ENCODE data around the gene RABGAP1L.

Gene RABGAP1L

DNA sequence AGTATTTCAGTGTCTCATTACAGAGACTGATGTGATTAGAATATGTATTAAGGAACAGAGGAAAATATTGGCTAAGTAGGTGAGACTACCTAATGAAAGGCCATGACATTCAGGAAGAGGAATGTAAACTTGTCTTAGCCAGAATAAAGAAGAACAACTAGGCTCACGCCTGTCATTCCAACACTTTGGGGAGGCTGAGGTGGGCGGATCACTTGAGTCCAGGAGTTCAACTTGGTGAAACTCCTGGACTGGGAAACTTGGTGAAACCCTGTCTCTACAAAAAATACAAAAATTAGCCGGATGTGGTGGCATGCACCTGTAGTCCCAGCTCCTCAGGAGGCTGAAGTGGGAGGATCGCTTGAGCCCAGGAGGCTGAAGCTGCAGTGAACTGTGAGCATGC is 825.6 kb downstream of the RABGAP1L start:
- no peak for DNase-seq

DNA sequence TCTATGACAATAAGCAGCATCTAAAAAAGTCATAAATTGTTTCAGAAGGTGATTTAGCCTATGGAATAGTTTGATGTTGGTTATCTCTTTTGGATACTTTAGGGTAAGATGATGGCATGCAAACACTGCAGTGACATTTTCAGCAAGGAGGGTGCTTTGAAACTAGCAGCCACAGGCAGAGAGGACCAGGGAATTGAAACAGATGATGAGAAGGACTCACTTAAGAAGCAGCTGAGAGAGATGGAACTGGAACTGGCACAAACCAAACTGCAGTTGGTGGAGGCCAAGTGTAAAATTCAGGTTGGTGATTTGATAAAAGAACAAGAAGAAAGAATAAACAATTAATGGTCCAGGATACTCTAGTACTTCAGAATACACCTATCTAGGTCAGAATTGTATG is 829.2 kb downstream of the RABGAP1L start:
- DNase-seq = no peak

DNA sequence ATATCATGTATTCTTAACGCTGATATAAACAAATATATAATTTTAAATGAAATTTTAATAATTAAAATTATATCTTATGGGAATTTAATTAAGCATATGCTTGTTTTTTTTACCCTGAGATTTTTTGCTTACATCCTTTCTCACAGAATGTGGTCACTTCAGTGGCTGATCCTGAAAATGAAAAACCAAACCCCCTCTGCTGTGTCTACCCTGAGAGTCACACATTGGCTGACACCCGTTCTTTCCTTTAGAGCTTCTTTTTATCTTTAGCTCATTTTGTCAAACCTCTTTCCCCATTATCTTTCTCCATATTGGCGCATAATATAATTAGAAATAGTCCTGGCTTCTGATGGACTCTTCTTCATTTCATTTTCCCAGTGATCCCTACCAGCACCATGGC is 829.7 kb downstream of the RABGAP1L start:
- DNase-seq = no peak

DNA sequence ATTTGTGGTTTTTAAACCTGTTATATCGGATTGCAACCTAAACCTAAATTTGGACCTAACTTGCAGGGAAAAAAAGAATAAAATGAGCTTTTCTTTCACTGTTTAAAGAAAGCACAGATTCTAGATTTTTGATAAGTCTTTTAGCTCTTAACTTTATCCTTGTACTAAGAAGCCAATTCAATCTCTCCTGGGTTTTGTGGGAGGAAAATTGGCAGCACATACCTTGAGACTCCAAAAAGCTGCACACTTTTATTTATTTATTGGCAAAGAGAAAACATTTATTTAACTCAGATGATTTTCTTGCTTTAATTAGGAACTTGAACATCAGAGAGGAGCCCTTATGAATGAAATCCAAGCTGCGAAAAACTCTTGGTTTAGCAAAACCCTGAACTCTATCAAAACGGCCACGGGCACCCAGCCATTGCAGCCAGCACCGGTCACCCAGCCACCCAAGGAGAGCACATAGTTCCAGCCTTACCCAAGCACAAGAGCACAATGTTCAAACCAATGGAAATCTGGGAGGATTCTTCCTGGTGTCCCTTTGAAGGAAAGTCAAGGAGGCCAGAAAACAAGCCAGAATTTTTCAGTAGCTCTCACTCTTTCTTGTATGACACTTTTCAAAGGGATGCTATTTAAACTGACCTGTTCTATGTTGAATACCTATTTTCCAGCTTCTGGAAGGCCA is 830.4 kb downstream of the RABGAP1L start:
- DNase-seq = no peak

DNA sequence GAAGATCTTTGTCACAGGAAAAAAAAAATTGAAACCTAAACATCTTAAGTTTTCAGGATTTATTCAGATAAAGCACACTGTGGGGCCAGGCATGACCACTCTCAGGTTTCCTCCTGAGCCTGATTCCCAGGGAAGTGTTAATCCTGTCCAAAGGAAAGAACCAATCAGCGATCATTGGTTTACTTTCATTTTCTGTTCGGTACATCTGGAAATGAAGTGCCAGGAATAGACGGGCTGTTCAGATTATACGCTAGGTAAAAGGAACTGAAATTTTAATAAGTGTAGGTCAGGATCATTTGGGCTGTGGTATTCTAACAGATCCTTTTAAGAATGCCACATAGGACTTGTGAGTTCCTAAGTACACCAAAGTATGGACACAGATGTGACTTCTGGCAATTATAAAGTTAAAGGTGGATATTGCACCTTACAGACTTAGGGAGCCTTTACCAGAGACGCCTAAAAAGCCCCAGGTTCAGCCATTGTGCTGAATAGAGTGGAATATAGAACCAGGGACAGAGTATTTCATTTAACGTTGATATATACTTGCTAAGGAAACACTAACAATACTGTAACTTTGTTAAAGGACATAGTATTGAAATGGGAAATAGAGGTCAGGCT is 831.2 kb downstream of the RABGAP1L start:
- no peak for DNase-seq

DNA sequence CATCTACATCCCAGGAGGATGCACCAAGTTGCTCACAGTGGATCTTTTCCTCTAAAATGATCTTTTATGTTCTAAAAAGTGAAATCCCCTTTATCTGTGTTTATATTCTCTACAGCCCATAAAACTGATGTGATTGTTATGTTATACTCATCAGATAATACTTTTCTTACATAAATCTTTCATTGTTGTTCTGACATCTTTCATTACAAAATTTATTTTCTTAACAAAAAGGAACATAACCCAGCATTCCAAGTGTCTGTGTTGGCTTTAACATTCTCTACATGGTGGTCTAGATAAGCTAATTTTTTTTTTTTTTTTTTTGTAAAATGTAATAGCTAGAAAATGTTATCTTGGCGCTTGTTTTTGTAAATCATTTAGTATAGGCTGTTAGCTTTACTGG is 832.2 kb downstream of the RABGAP1L start:
- no peak for DNase-seq

DNA sequence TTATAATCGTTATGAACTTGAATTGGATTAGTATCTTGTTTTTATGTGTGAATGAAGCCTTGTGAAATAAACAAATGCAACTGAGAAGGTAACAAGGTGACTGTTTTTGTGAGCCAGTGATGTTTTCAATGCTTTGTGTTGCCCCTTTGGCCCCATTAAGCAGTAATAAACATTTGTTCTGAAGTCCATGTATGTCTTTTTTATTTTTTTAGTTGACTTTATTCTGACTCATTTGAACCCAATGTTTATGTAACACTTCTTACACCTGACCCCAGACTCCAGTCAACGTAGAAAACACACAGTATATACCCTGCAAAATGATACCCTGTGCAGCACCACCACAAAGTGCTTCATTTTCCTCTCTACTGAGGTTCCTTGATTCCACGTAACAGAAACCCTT is 835.8 kb downstream of the RABGAP1L start:
- DNase-seq = no peak

DNA sequence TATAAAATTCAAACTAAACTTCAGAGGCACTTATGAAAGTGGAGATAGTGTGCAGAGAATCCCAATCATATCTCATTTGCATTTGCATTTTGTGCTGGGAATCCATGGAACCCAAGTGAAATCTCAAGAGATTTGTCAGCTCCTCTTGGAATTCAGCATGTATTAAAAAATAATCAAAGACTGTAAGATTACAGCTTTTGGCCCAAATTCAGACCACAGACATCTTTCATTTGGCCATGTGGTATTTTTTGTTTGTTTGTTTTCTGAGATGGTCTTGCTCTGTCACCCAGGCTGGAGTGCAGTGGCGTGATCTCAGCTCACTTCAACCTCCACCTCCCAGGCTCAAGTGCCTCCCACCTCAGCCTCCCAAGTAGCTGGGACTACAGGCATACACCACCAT is 836.6 kb downstream of the RABGAP1L start:
- no peak for DNase-seq

DNA sequence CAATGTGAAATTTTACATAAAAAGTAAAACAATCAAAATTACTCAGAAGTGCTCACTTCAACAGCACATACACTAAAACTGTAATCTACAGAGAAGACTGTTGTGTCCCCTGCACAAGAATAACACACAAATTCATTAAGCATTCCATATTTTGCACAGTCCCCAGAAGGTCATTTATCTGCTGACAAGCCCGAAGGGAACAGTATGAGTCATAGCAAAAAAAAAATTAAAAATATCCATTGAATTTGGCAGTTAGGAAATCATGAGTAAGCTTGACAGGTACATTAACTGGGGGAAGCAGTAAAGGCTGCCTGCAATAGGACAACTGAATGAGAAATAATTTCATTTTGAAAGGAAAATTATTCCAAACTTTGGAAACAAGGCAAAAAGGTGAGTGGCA is 837.2 kb downstream of the RABGAP1L start:
- DNase-seq = no peak

DNA sequence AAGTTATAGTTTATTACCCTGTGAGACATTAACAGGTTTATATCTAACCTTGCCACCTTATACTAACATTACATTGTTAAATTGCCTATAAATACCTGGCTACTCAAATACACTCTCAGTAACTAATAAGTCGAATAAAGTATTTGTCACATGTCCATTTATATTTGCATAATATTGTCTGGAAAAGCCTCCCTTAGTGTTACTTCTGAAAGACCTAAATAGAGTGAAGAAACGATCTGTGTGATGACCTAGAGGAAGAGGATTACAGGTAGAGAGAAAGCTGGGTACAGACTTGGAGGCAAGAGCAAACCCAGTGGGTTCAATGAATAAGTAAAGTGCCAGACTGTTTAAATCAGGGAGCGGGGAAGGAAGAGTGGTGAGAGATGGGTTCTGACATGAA is 837.7 kb downstream of the RABGAP1L start:
- no peak for DNase-seq

DNA sequence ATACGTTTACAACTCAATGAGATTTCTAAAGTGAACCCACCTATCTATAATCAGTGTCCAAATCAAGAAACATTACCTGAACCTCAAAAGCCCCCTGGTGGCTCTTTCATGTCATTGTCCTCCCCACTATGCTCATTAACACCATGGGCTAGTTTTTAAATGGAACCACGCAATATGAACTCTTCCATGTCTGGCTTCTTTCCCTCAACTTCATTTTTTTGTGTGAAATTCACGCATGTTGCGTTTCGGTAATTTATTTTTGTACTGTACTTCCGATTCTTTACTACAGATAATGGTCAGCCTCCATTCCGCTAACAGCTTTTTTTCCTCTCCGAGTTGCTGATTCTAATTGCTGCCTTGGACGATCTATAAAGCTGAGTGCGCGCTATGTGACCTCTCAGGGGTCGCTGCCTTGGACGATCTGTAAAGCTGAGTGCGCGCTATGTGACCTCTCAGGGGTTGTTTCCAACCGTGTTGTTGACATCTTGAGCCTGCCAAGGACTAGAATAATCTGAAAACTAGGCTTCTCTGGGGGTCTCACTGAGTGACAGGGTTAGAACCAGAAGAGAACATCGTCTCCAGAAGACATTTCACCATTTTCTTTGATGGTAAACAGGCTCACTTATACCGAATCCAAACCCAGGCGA is 839.4 kb downstream of the RABGAP1L start:
- no peak for DNase-seq

DNA sequence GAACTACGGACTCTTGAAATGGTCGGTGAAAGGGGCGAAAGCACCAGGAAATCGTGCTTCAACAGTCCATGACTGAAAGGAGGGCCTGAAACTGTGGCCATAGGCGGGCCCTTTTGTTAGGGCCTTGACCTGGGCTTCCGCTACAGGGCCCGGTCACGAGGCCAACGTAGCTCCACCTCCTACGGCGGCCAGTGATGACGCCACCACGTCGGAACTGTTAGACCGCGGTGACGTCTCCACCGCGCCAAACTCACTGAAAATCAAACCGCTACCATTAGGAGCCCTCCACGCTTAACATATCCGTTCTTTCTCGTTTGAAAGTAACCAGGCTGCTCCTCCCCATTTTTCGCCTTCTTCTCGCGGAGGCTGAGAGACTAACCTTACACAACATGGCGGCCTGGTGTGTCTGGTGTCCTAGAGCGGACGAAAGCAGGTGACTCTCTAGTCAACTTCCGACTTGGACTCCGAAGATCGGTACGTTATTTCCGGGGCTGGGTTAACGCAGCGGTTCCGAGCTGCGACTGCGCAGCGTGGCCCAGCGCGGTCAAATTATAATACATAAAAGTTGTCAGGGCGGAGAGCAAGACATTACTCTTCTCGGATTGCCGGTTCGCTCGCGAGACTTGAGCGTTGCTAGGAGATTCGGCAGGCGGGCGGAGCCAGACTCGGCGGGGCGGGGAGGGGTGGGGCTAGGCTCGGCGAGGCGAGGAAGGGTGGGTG is 840.1 kb downstream of the RABGAP1L start:
- peak; percentile 98 for DNase-seq

DNA sequence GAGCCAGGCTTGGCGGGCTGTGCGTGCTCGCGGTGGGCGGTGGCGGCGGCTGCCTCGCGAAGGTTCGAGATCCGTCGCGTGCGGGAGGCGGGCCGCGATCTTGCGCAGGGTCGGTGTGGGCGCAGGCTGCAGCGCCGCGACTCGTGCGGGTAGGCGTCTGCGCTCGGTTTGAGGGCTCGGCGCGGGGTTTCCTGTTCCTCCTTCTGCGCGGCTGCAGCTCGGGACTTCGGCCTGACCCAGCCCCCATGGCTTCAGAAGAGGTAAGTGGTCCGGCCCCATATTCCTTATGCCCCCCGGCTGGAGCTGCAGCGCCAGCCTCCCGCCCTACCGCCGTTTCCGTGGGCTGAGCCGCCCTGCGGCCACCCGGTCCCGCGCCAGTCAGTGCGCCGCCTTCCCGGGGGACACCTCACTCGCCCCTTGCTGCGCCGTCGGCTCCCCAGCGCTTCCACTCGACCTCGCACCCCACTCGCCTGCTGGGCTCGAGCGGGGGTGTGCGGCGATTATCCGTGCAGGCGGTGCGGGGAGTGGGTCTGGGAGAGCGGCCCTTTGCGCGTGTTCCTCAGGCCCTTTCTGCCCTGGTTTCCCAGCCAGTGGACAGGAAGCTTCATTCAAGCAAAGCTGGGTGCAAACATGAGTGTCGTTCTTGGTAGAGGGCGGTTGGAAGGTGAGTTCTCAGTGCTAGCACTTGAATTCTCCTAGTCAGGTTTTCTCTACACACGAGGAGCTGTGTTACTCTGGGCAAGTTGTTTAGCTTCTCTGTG is 840.8 kb downstream of the RABGAP1L start, which contains the start of gene CACYBP:
Gene CACYBP (plus strand): TSS at position 12 of the 761 bp plus-strand sequence. CDS start 234 bp downstream, at position 246.
- peak; percentile 45 for DNase-seq

DNA sequence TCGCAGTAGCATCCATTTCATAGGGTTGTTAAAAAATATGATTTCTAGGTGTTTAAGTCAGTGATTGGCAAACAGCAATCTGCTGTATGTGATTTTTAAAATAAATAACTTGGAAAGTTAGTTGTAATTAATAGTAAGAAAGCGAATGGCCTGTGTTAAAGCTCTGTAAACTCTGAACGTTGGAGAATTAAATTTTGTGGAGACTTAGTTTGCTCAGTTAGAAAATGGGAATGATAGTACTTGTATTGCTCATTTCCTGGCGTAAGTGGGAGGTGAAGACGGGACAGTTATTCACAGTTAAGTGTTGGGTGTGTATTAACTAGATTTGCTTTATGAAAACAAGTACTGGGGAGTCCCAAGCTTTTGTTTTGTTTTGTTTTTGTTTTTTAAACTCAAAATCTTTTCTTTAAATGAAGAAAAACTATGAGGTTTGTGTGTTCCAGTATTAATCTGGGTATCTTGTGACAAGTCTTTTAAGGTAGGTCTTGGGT is 841.4 kb downstream of the RABGAP1L start:
- no peak for DNase-seq

DNA sequence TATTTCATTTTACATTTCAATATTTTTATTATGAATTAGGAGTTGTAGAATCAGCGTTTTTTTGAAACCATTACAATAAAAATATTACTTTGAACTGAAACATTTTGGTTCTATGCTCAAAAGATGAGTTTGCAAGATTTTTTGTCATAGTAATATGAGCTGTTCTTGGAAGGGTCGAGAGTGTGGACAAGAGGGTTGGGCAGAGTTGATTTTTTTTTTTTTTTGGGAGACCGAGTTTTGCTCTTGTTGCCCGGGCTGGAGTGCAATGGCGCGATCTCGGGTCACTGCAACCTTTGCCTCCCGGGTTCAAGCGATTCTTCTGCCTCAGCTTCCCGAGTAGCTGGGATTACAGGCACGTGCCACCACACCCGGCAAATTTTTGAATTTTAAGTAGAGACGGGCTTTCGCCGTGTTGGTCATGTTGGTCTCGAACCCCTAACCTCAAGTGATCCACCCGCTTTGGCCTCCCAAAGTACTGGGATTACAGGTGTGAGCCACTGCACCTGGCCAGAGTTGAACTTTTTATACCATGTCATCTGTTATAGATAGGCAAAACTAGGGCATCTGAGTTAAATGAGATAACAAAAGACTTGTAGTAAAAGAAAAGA is 843.7 kb downstream of the RABGAP1L start:
- DNase-seq = no peak

DNA sequence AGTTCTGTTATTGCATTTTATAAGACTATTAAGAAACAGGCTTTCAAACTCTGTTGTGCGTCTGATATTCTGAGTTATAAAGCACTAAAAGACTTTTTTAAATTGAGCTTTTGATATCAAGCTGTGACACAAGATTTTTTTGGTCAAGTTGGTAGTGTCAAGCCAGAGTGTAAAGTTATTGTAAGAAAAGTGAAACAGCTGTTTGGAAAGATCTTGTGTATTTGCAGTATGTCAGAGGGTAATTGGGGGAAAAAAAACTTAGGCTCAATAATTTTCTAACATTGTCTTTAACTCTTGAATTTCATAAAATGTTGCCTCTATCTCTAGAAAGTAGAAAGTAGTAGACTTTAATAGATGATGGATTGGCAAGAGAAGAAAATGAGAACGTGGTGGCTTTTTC is 844.2 kb downstream of the RABGAP1L start:
- no peak for DNase-seq

DNA sequence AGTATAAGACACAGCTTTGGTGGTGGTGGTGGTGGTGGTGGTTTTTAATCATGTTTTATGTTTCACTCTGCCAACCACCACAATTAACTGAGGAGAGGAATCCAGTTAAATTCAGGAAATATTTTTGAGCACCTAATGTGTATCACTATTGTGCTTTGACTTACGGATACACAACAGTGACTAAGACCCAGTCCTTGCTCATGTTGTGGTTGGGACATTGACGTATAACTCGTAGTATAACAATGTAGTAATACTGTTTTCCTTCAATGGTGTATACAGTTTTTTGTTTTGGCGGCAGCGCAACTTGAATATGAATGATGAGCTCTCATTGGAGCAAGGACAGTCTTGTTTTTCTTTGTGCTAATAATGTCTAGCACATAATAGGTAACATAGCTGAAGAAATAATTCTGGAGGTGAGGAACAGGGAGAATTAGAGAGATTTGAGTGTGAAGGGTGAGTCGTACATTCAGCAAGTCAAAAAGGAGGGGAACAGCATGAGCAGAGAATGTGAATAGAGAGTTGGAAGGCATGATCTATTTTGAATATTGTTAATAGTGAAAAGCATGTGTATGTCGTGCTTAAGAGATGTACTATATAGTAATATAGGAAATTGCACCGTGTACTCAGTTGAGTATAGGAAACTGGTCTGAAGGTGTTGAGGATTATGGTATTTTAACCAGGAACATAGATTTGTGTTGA is 845.9 kb downstream of the RABGAP1L start:
- no peak for DNase-seq

DNA sequence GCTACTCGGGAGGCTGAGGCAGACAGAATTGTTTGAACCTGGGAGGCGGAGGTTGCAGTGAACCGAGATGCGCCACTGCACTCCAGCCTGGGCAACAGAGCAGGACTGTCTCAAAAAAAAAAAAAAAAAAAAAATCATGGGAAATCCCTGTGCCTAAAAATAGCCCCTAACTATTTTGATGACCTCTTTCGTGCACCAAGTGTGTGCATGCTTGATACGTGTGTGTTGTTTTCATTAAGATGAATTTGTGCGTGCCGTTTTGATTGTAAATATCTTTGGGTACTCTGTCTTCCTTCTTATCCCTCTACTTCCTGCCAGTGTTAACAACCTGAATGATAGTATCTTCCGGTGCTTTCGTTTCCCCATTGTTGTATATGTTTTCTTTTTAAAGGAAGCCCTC is 850.2 kb downstream of the RABGAP1L start:
- DNase-seq = no peak

DNA sequence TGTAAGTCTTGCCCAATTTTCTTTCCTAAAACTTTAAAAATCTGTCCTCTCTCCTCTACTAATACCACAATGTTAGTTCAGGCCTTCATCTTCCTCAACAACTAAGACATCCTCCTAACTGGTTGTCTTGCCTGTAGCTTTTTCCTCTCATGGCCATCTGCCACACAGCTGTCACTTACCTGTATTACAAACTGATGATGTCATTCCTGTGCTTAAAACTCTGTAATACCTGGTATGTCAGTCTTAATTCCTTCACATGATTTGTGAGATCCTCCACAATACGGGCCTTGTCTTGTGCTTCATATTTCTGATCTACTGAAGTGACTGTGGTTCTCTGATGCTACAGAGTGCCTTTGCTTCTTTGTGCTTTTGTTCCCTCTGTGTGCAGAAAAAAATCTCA is 854.1 kb downstream of the RABGAP1L start:
- no peak for DNase-seq

DNA sequence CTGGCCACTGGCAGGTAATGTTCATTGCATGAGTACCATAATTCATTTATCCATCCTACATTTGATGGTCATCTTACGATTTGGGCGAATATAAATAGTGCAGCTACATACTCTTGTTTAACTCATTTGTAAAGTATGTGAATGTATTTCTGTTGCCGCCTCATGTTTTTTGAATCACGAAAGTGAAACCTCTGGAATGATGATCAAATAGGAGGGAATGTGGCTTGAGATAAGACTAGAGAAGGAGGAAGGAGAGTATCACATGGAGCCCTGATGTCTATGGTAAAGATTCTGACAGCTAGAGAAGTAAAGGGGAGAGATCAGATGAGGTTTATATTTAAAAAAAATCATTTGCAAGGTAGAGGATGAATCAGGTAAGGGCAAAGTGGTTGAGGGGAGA is 855.9 kb downstream of the RABGAP1L start:
- DNase-seq = no peak

DNA sequence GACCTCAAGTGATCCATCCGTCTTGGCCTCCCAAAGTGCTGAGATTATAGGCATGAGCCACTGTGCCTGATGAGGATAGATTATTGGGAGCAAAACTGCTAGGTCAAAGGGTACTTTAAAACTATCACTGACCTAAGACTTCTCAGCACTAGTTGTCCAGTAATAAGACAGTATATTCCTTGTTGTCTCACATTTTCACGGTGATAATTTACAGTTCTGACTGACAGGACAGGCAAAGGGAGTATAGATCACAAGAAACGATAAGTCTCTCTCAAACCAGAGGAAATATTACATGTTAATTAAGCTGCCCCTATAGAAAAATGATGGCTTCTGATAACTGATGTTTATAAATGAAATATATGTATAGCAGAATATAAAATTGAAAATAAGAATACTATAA is 860.2 kb downstream of the RABGAP1L start:
- no peak for DNase-seq

Measured in NK-92 treated with Interleukin-12 subunit alpha and Interleukin-12 subunit beta, amount 100 ng/mL, for 24 hours (cell line).